ENCODE data around the gene TTLL10. TPM values are rescaled to one million over a fixed set of nuclear protein-coding genes. Genes with fewer than 3 reads are reported as not detected.

The TTLL10 gene
- total RNA-seq, 1 experiment from 2014 or later, result 0.68 TPM

- Histone ChIP-seq H4K8ac (replicated peaks; ENCODE audit: insufficient read length, low read depth, low read length) (no peak overlapping the region), H3K4me1 (ENCODE audit: insufficient read depth, low read length) (no peaks in the 10 kb centered on the region; the same call in 1 of the 2 replicates), H3K4me2 (ENCODE audit: insufficient read depth, insufficient read length, low read length) (no peak overlapping the region), H2BK120ac (ENCODE audit: low read depth, low read length, poor library complexity, severe bottlenecking) (no peak overlapping the region), H4K91ac (ENCODE audit: insufficient read length, low read depth, low read length) (no peak overlapping the region), H3T11ph (ENCODE audit: low read length) (no peak overlapping the region), H2BK20ac (ENCODE audit: low read depth, low read length, poor library complexity, severe bottlenecking) (no peak overlapping the region), H3K4ac (ENCODE audit: low read depth, low read length) (no peak overlapping the region), H3K79me2 (ENCODE audit: insufficient read depth, low read length) (no peaks in the 10 kb centered on the region), H4K20me1 (ENCODE audit: control insufficient read depth, insufficient read depth, insufficient read length) (no peaks in the 10 kb centered on the region), H3K79me1 (ENCODE audit: insufficient read depth, low read depth, low read length, poor library complexity, severe bottlenecking) (no peaks in the 10 kb centered on the region), H2BK12ac (ENCODE audit: insufficient read length, low read depth, low read length) (no peak overlapping the region), H3K27me3 (ENCODE audit: insufficient read depth, low read length) (no peaks in the 10 kb centered on the region), H3K23me2 (ENCODE audit: insufficient read length, low read depth, low read length, poor library complexity, severe bottlenecking) (no peaks in the 10 kb centered on the region), H3K14ac (ENCODE audit: insufficient read depth, low read length) (no peak overlapping the region), H3K18ac (ENCODE audit: insufficient read length, low read depth, low read length) (no peak overlapping the region), H3K56ac (ENCODE audit: insufficient read length, low read depth, low read length) (no peak overlapping the region), H4K5ac (ENCODE audit: insufficient read length, low read depth, low read length) (no peak overlapping the region), H2BK5ac (ENCODE audit: insufficient read length, low read length) (no peak overlapping the region), H2AFZ (ENCODE audit: low read length) (no peak overlapping the region), H3K27ac (ENCODE audit: insufficient read length, low read depth, low read length) (no peak overlapping the region), H3K9ac (ENCODE audit: extremely low read depth, insufficient read length, low read length) (no peak overlapping the region), H2BK15ac (ENCODE audit: low read depth, low read length) (no peak overlapping the region), H3K9me3 (ENCODE audit: control insufficient read depth, low read depth, low read length) (no peaks in the 10 kb centered on the region), H3K23ac (ENCODE audit: insufficient read length, low read depth, low read length) (no peak overlapping the region), H2AK5ac (ENCODE audit: insufficient read length, low read length) (no peak overlapping the region)
- WGBS (ENCODE audit: extremely low coverage, insufficient read length, low lambda C conversion rate), result no CpG with 5 or more reads among the region's 28 CpGs
- TF ChIP-seq CTCF (conservative IDR thresholded peaks at IDR 0.05), result no peak
- no peaks in the 10 kb centered on the region; a peak in 2 of 5 replicates for H3K9me3 Mint-ChIP-seq
- no peak for DNase-seq
- peaks cover 19% of the 10 kb centered on the region for H3K27me3 Mint-ChIP-seq (ENCODE audit: low read depth)
- no peak overlapping the region for H3K27ac Mint-ChIP-seq
- no peaks in the 10 kb centered on the region for H3K36me3 Mint-ChIP-seq (ENCODE audit: insufficient read depth in 1 of 3, low read depth in 3 of 3)
- H3K4me3 Mint-ChIP-seq, result no peak overlapping the region
- peaks cover 8 to 15% of the 10 kb centered on the region in 2 experiments; a peak in 3 of 4 replicates for H3K4me1 Mint-ChIP-seq
Measured at GRCh38 chr1:1134300-1134970, 39.2 kb upstream of the TTLL10 start.

Data from H9 (cell line).